Measurements from ENCODE around the gene AMMECR1.

AMMECR1 gene

GRCh38 chrX:110326712-110327111 lies 8.8 kb upstream of the AMMECR1 start:
- Histone ChIP-seq H3K9ac (ENCODE audit: low read depth, low read length) (no peak overlapping the region), H3K4me3 (ENCODE audit: low read length) (no peak overlapping the region), H3K27ac (ENCODE audit: low read length) (no peak overlapping the region), H3K9me3 (ENCODE audit: insufficient read depth, low read depth, low read length) (no peaks in the 10 kb centered on the region), H3K27me3 (ENCODE audit: insufficient read depth, low read length) (no peaks in the 10 kb centered on the region), H3K4me1 (ENCODE audit: insufficient read depth, low read length) (peaks cover 4% of the 10 kb centered on the region; the same call in 1 of the 2 replicates), H3K36me3 (ENCODE audit: insufficient read depth, low read depth, low read length) (no peaks in the 10 kb centered on the region)

GRCh38 chrX:110322603-110323002 lies 4.7 kb upstream of the AMMECR1 start:
- H3K27me3 ChIP-seq (ENCODE audit: insufficient read depth, low read length) = no peaks in the 10 kb centered on the region

GRCh38 chrX:110321670-110322069 lies 3.8 kb upstream of the AMMECR1 start:
- peaks cover 11% of the 10 kb centered on the region; the same call in 1 of the 2 replicates for H3K4me1 ChIP-seq (ENCODE audit: insufficient read depth, low read length)
- no peaks in the 10 kb centered on the region for H3K9me3 ChIP-seq (ENCODE audit: insufficient read depth, low read depth, low read length)
- no peak overlapping the region for H3K27ac ChIP-seq (ENCODE audit: low read length)
- no peaks in the 10 kb centered on the region for H3K36me3 ChIP-seq (ENCODE audit: insufficient read depth, low read depth, low read length)
- H3K4me3 ChIP-seq (ENCODE audit: low read length) = no peak overlapping the region
- no peak overlapping the region for H3K9ac ChIP-seq (ENCODE audit: low read depth, low read length)
- no peaks in the 10 kb centered on the region for H3K27me3 ChIP-seq (ENCODE audit: insufficient read depth, low read length)

More at GRCh38 chrX:110322603-110323002, 4.7 kb upstream of the AMMECR1 start:
- peaks cover 11% of the 10 kb centered on the region; the same call in 1 of the 2 replicates for H3K4me1 ChIP-seq (ENCODE audit: insufficient read depth, low read length)
- H3K9me3 ChIP-seq (ENCODE audit: insufficient read depth, low read depth, low read length) = no peaks in the 10 kb centered on the region
- H3K9ac ChIP-seq (ENCODE audit: low read depth, low read length) = no peak overlapping the region
- H3K27ac ChIP-seq (ENCODE audit: low read length) = no peak overlapping the region
- H3K36me3 ChIP-seq (ENCODE audit: insufficient read depth, low read depth, low read length) = no peaks in the 10 kb centered on the region
- no peak overlapping the region for H3K4me3 ChIP-seq (ENCODE audit: low read length)

GRCh38 chrX:110321081-110321480 lies 3.2 kb upstream of the AMMECR1 start:
- Histone ChIP-seq H3K9me3 (ENCODE audit: insufficient read depth, low read depth, low read length) (no peaks in the 10 kb centered on the region), H3K9ac (ENCODE audit: low read depth, low read length) (no peak overlapping the region; the same call in 1 of the 2 replicates), H3K27ac (ENCODE audit: low read length) (no peak overlapping the region), H3K36me3 (ENCODE audit: insufficient read depth, low read depth, low read length) (no peaks in the 10 kb centered on the region), H3K27me3 (ENCODE audit: insufficient read depth, low read length) (no peaks in the 10 kb centered on the region), H3K4me3 (ENCODE audit: low read length) (no peak overlapping the region), H3K4me1 (ENCODE audit: insufficient read depth, low read length) (peaks cover 11% of the 10 kb centered on the region; the same call in 1 of the 2 replicates)

GRCh38 chrX:110320381-110320987 lies 2.6 kb upstream of the AMMECR1 start:
- Histone ChIP-seq H3K4me3 (ENCODE audit: low read length) (no peak overlapping the region), H3K27ac (ENCODE audit: low read length) (no peak overlapping the region), H3K4me1 (ENCODE audit: insufficient read depth, low read length) (peaks cover 15% of the 10 kb centered on the region; the same call in 1 of the 2 replicates), H3K27me3 (ENCODE audit: insufficient read depth, low read length) (no peaks in the 10 kb centered on the region), H3K36me3 (ENCODE audit: insufficient read depth, low read depth, low read length) (no peaks in the 10 kb centered on the region), H3K9me3 (ENCODE audit: insufficient read depth, low read depth, low read length) (no peaks in the 10 kb centered on the region), H3K9ac (ENCODE audit: low read depth, low read length) (peak overlapping the region; percentile 48; the same call in 1 of the 2 replicates)

GRCh38 chrX:110318664-110318968 lies 731 bp upstream of the AMMECR1 start:
- Histone ChIP-seq H3K27me3 (ENCODE audit: insufficient read depth, low read length) (no peaks in the 10 kb centered on the region), H3K9ac (ENCODE audit: low read depth, low read length) (peak overlapping the region; percentile 91), H3K27ac (ENCODE audit: low read length) (peak overlapping the region; percentile 71), H3K4me3 (ENCODE audit: low read length) (peak overlapping the region; percentile 77), H3K9me3 (ENCODE audit: insufficient read depth, low read depth, low read length) (no peaks in the 10 kb centered on the region), H3K36me3 (ENCODE audit: insufficient read depth, low read depth, low read length) (no peaks in the 10 kb centered on the region), H3K4me1 (ENCODE audit: insufficient read depth, low read length) (peaks cover 21% of the 10 kb centered on the region; the same call in 1 of the 2 replicates)

GRCh38 chrX:110317061-110317819 lies 645 bp downstream of the AMMECR1 start:
- H3K9me3 ChIP-seq (ENCODE audit: insufficient read depth, low read depth, low read length) = no peaks in the 10 kb centered on the region
- H3K36me3 ChIP-seq (ENCODE audit: insufficient read depth, low read depth, low read length) = no peaks in the 10 kb centered on the region
- H3K27ac ChIP-seq (ENCODE audit: low read length) = no peak overlapping the region
- H3K4me1 ChIP-seq (ENCODE audit: insufficient read depth, low read length) = peaks cover 26% of the 10 kb centered on the region; the same call in 1 of the 2 replicates
- peak overlapping the region; percentile 84 for H3K4me3 ChIP-seq (ENCODE audit: low read length)
- peak overlapping the region; percentile 82 for H3K9ac ChIP-seq (ENCODE audit: low read depth, low read length)
- H3K27me3 ChIP-seq (ENCODE audit: insufficient read depth, low read length) = no peaks in the 10 kb centered on the region

GRCh38 chrX:110316351-110317060 lies 1.4 kb downstream of the AMMECR1 start:
- no peaks in the 10 kb centered on the region for H3K9me3 ChIP-seq (ENCODE audit: insufficient read depth, low read depth, low read length)
- peak overlapping the region; percentile 82; the same call in 1 of the 2 replicates for H3K9ac ChIP-seq (ENCODE audit: low read depth, low read length)
- H3K27me3 ChIP-seq (ENCODE audit: insufficient read depth, low read length) = no peaks in the 10 kb centered on the region
- H3K27ac ChIP-seq (ENCODE audit: low read length) = no peak overlapping the region
- no peaks in the 10 kb centered on the region for H3K36me3 ChIP-seq (ENCODE audit: insufficient read depth, low read depth, low read length)
- peaks cover 34% of the 10 kb centered on the region for H3K4me1 ChIP-seq (ENCODE audit: insufficient read depth, low read length)
- peak overlapping the region; percentile 84 for H3K4me3 ChIP-seq (ENCODE audit: low read length)

- no peak overlapping the region for H3K27ac ChIP-seq (ENCODE audit: low read length)
- peaks cover 31% of the 10 kb centered on the region for H3K4me1 ChIP-seq (ENCODE audit: insufficient read depth, low read length)
- no peaks in the 10 kb centered on the region for H3K27me3 ChIP-seq (ENCODE audit: insufficient read depth, low read length)
- H3K9me3 ChIP-seq (ENCODE audit: insufficient read depth, low read depth, low read length) = no peaks in the 10 kb centered on the region
- H3K4me3 ChIP-seq (ENCODE audit: low read length) = peak overlapping the region; percentile 84
- no peaks in the 10 kb centered on the region for H3K36me3 ChIP-seq (ENCODE audit: insufficient read depth, low read depth, low read length)
- H3K9ac ChIP-seq (ENCODE audit: low read depth, low read length) = no peak overlapping the region
Observed at GRCh38 chrX:110315551-110315950, 2.3 kb downstream of the AMMECR1 start.

- Histone ChIP-seq H3K27me3 (ENCODE audit: insufficient read depth, low read length) (no peaks in the 10 kb centered on the region), H3K27ac (ENCODE audit: low read length) (no peak overlapping the region), H3K4me1 (ENCODE audit: insufficient read depth, low read length) (peaks cover 36% of the 10 kb centered on the region)
Observed at GRCh38 chrX:110311437-110312230, 6.3 kb downstream of the AMMECR1 start.

GRCh38 chrX:110310896-110311295 lies 7.0 kb downstream of the AMMECR1 start:
- H3K4me1 ChIP-seq (ENCODE audit: insufficient read depth, low read length) = peaks cover 36% of the 10 kb centered on the region
- H3K4me3 ChIP-seq (ENCODE audit: low read length) = no peak overlapping the region
- H3K9ac ChIP-seq (ENCODE audit: low read depth, low read length) = no peak overlapping the region
- no peaks in the 10 kb centered on the region for H3K9me3 ChIP-seq (ENCODE audit: insufficient read depth, low read depth, low read length)
- no peaks in the 10 kb centered on the region for H3K36me3 ChIP-seq (ENCODE audit: insufficient read depth, low read depth, low read length)
- no peaks in the 10 kb centered on the region for H3K27me3 ChIP-seq (ENCODE audit: insufficient read depth, low read length)
- no peak overlapping the region for H3K27ac ChIP-seq (ENCODE audit: low read length)

More at GRCh38 chrX:110311437-110312230, 6.3 kb downstream of the AMMECR1 start:
- Histone ChIP-seq H3K36me3 (ENCODE audit: insufficient read depth, low read depth, low read length) (no peaks in the 10 kb centered on the region), H3K9ac (ENCODE audit: low read depth, low read length) (no peak overlapping the region), H3K4me3 (ENCODE audit: low read length) (no peak overlapping the region), H3K9me3 (ENCODE audit: insufficient read depth, low read depth, low read length) (no peaks in the 10 kb centered on the region)
